IPS DF 4.7 (cell line): Measurements from ENCODE around the gene MAGI2.

Experiments used
- DNase-seq: peaks from one replicate; pipeline ENCODE4 v3.0.0-alpha.2; 2013; ENCODE audit warnings: low spot score; ENCODE audit errors: extremely low read depth

Gene MAGI2

GRCh38 chr7:78679112-78679876, 774.2 kb downstream of the MAGI2 start:
- DNase-seq = no peak

- no peak for DNase-seq
These were observed 776.1 kb downstream of the MAGI2 start for GRCh38 chr7:78677391-78677790.

GRCh38 chr7:78675511-78675910, 778.0 kb downstream of the MAGI2 start:
- no peak for DNase-seq

- no peak for DNase-seq
These were observed 780.2 kb downstream of the MAGI2 start for GRCh38 chr7:78673272-78673671.

GRCh38 chr7:78662939-78663338, 790.5 kb downstream of the MAGI2 start:
- no peak for DNase-seq

- no peak for DNase-seq
These were observed 803.5 kb downstream of the MAGI2 start for GRCh38 chr7:78649976-78650375.

GRCh38 chr7:78649236-78649635, 804.2 kb downstream of the MAGI2 start:
- no peak for DNase-seq

- no peak for DNase-seq
These were observed 810.7 kb downstream of the MAGI2 start for GRCh38 chr7:78642751-78643150.

GRCh38 chr7:78638364-78638763, 815.1 kb downstream of the MAGI2 start:
- no peak for DNase-seq

- DNase-seq = no peak
These were observed 816.7 kb downstream of the MAGI2 start for GRCh38 chr7:78636727-78637126.

- DNase-seq = no peak
These were observed 818.3 kb downstream of the MAGI2 start for GRCh38 chr7:78635026-78635793.

GRCh38 chr7:78634093-78634492, 819.4 kb downstream of the MAGI2 start:
- no peak for DNase-seq

GRCh38 chr7:78620920-78621319, 832.5 kb downstream of the MAGI2 start:
- DNase-seq = peak; percentile 49

- no peak for DNase-seq
These were observed 836.9 kb downstream of the MAGI2 start for GRCh38 chr7:78616539-78616938.

GRCh38 chr7:78609281-78609680, 844.2 kb downstream of the MAGI2 start:
- no peak for DNase-seq

GRCh38 chr7:78607099-78607498, 846.4 kb downstream of the MAGI2 start:
- peak; percentile 49 for DNase-seq

GRCh38 chr7:78605119-78605518, 848.3 kb downstream of the MAGI2 start:
- DNase-seq = no peak

- no peak for DNase-seq
These were observed 851.7 kb downstream of the MAGI2 start for GRCh38 chr7:78601728-78602127.

- no peak for DNase-seq
These were observed 859.3 kb downstream of the MAGI2 start for GRCh38 chr7:78594156-78594555.

GRCh38 chr7:78588393-78588792, 865.1 kb downstream of the MAGI2 start:
- no peak for DNase-seq

- DNase-seq = no peak
These were observed 865.9 kb downstream of the MAGI2 start for GRCh38 chr7:78587443-78588044.

- no peak for DNase-seq
These were observed 867.5 kb downstream of the MAGI2 start for GRCh38 chr7:78585980-78586379.
